Measurements from ENCODE around the gene FAM162B. TPM values are rescaled to one million over a fixed set of nuclear protein-coding genes. Genes with fewer than 3 reads are reported as not detected.

Gene FAM162B
- total RNA-seq, 1 experiment from 2014 or later, result not detected

DNA sequence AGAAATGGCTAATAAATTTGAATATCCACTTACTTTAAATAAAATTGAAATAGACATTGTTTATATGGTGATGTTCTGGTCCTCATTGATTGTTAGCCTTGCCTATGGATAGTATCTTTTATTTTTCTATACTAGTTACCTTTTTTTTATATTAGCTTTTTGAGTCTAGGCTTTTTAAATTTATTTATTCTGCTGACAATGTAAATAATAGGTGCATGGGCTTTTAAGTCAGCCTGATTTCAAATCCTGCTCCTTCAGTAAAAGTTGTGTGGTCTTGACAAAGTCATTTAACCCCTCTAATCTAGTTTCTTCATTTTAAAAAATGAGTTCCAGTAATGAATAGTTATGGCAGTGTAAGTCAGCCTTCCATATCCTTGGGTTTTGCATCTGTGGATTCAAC lies 38.6 kb downstream of the FAM162B start:
- Histone ChIP-seq H3K9me3 (ENCODE audit: control insufficient read depth, insufficient read depth, low read depth, low read length) (no peaks in the 10 kb centered on the region), H3K27ac (ENCODE audit: low read length) (no peak overlapping the region), H3K4me3 (ENCODE audit: low read depth in 2 of 2, low read length in 2 of 2) (no peak overlapping the region), H3K36me3 (ENCODE audit: control insufficient read depth, insufficient read depth, low read length) (peaks cover 44% of the 10 kb centered on the region), H3K4me1 (ENCODE audit: control insufficient read depth, insufficient read depth, low read length) (no peaks in the 10 kb centered on the region), H3K27me3 (ENCODE audit: control insufficient read depth, insufficient read depth, low read length) (no peaks in the 10 kb centered on the region)
- POLR2A ChIA-PET, result no interaction called here
- CTCF ChIA-PET, result no interaction called here
- TF ChIP-seq, protein P1, sequence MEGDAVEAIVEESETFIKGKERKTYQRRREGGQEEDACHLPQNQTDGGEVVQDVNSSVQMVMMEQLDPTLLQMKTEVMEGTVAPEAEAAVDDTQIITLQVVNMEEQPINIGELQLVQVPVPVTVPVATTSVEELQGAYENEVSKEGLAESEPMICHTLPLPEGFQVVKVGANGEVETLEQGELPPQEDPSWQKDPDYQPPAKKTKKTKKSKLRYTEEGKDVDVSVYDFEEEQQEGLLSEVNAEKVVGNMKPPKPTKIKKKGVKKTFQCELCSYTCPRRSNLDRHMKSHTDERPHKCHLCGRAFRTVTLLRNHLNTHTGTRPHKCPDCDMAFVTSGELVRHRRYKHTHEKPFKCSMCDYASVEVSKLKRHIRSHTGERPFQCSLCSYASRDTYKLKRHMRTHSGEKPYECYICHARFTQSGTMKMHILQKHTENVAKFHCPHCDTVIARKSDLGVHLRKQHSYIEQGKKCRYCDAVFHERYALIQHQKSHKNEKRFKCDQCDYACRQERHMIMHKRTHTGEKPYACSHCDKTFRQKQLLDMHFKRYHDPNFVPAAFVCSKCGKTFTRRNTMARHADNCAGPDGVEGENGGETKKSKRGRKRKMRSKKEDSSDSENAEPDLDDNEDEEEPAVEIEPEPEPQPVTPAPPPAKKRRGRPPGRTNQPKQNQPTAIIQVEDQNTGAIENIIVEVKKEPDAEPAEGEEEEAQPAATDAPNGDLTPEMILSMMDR (IDR thresholded peaks at IDR 0.05), result no peak
- no peak for TF ChIP-seq TCF7L2 (IDR thresholded peaks at IDR 0.05; ENCODE audit: low read depth, low read length)
- TF ChIP-seq, protein P2, sequence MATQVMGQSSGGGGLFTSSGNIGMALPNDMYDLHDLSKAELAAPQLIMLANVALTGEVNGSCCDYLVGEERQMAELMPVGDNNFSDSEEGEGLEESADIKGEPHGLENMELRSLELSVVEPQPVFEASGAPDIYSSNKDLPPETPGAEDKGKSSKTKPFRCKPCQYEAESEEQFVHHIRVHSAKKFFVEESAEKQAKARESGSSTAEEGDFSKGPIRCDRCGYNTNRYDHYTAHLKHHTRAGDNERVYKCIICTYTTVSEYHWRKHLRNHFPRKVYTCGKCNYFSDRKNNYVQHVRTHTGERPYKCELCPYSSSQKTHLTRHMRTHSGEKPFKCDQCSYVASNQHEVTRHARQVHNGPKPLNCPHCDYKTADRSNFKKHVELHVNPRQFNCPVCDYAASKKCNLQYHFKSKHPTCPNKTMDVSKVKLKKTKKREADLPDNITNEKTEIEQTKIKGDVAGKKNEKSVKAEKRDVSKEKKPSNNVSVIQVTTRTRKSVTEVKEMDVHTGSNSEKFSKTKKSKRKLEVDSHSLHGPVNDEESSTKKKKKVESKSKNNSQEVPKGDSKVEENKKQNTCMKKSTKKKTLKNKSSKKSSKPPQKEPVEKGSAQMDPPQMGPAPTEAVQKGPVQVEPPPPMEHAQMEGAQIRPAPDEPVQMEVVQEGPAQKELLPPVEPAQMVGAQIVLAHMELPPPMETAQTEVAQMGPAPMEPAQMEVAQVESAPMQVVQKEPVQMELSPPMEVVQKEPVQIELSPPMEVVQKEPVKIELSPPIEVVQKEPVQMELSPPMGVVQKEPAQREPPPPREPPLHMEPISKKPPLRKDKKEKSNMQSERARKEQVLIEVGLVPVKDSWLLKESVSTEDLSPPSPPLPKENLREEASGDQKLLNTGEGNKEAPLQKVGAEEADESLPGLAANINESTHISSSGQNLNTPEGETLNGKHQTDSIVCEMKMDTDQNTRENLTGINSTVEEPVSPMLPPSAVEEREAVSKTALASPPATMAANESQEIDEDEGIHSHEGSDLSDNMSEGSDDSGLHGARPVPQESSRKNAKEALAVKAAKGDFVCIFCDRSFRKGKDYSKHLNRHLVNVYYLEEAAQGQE (IDR thresholded peaks at IDR 0.05; ENCODE audit: insufficient read depth in 1 of 2, low read depth in 2 of 2, low read length in 1 of 2), result no peak
- TF ChIP-seq POLR2AphosphoS5 (IDR thresholded peaks at IDR 0.05; ENCODE audit: low read depth, low read length), result no peak
- TF ChIP-seq SIN3A (IDR thresholded peaks at IDR 0.05; ENCODE audit: borderline replicate concordance, insufficient read depth, low read depth, low read length), result no peak
- intact Hi-C loops (cut with micrococcal nuclease; ENCODE audit: unreplicated experiment), result no loop called here
- DNase-seq (ENCODE audit: low read depth, low spot score) (no peak), ATAC-seq (no peak)
- in situ Hi-C loops (cut with HindIII; ENCODE audit: low pct_unique_long_range_greater_than_20kb, low sequenced_read_pairs), result no loop called here
- BruUV-seq (replicated peaks), result no TSS peak

- TF ChIP-seq TCF7L2 (IDR thresholded peaks at IDR 0.05; ENCODE audit: low read depth, low read length) (no peak), POLR2AphosphoS5 (IDR thresholded peaks at IDR 0.05; ENCODE audit: low read depth, low read length) (no peak), SIN3A (IDR thresholded peaks at IDR 0.05; ENCODE audit: borderline replicate concordance, insufficient read depth, low read depth, low read length) (no peak)
- TF ChIP-seq, protein P1 (IDR thresholded peaks at IDR 0.05), result no peak
- TF ChIP-seq, protein P2 (IDR thresholded peaks at IDR 0.05; ENCODE audit: insufficient read depth in 1 of 2, low read depth in 2 of 2, low read length in 1 of 2), result no peak
- no peaks in the 10 kb centered on the region for H3K4me1 ChIP-seq (ENCODE audit: control insufficient read depth, insufficient read depth, low read length)
- peaks cover 9% of the 10 kb centered on the region for H3K36me3 ChIP-seq (ENCODE audit: control insufficient read depth, insufficient read depth, low read length)
- no peak for ATAC-seq
- no peaks in the 10 kb centered on the region for H3K9me3 ChIP-seq (ENCODE audit: control insufficient read depth, insufficient read depth, low read depth, low read length)
- in situ Hi-C loops (cut with HindIII; ENCODE audit: low pct_unique_long_range_greater_than_20kb, low sequenced_read_pairs) (no loop called here), intact Hi-C loops (cut with micrococcal nuclease; ENCODE audit: unreplicated experiment) (no loop called here)
- ChIA-PET POLR2A (no interaction called here), CTCF (no interaction called here)
- no peak for DNase-seq (ENCODE audit: low read depth, low spot score)
- no TSS peak for BruUV-seq (replicated peaks)
- no peak overlapping the region for H3K27ac ChIP-seq (ENCODE audit: low read length)
- H3K4me3 ChIP-seq (ENCODE audit: low read depth in 2 of 2, low read length in 2 of 2), result no peak overlapping the region
- no peaks in the 10 kb centered on the region for H3K27me3 ChIP-seq (ENCODE audit: control insufficient read depth, insufficient read depth, low read length)
These were observed 50.8 kb downstream of the FAM162B start for GRCh38 chr6:116714761-116715160.
